ENCODE data around the gene DDX41. TPM values are rescaled to one million over a fixed set of nuclear protein-coding genes. Genes with fewer than 3 reads are reported as not detected.

DDX41 gene
- total RNA-seq, 1 experiment from 2014 or later, result 150 TPM

DNA sequence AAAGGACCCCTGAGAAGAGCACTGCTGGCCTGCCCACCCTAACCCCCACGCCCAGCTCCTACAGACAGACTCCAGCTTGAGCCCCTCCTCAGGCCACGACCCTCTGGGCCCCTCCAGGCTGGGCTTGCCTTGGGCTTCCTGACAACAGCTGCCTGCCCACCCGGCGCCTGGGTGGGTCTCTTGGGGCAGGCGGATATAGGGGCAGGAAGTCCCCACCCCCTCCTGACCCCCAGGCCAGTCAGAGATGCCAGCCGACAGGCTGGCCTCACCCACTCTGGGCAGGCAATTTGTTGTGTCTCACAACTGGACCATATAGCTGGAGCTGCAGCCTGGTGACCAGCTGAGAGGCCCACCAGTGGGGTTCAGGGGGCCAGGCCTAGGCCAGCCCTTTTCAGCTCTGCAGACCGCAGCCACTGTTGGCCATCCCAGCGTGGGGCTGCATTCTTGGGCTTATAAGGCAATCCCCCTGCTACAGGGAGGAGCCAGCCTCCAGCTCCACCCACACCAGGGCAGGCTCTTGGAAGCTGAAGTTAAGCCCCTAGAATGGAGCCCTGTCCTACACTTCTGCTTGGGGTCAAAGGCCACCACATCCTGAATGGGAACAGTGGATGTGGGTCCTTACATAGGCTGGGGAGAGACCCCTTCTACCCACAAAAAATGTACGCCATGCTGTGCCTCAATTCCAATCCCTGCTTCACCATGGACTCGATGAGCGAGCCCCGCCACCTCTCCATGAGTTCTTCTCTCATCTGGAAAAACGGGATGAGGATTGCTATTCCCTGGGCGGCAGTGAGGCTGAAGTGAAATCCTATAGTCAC, 21.3 kb downstream of the DDX41 start:
- Histone ChIP-seq H3K9me3 (replicated peaks) (no peaks in the 10 kb centered on the region), H3K27me3 (replicated peaks) (no peaks in the 10 kb centered on the region), H3K4me3 (peak overlapping the region; percentile 68), H3K4me1 (replicated peaks) (peaks cover 42% of the 10 kb centered on the region), H3K36me3 (peaks cover 64% of the 10 kb centered on the region), H3K27ac (peak overlapping the region; percentile 60)
- DNase-seq (ENCODE audit: low read depth in 1 of 2, low spot score in 2 of 2), result peak; percentile 91 to 96

DNA sequence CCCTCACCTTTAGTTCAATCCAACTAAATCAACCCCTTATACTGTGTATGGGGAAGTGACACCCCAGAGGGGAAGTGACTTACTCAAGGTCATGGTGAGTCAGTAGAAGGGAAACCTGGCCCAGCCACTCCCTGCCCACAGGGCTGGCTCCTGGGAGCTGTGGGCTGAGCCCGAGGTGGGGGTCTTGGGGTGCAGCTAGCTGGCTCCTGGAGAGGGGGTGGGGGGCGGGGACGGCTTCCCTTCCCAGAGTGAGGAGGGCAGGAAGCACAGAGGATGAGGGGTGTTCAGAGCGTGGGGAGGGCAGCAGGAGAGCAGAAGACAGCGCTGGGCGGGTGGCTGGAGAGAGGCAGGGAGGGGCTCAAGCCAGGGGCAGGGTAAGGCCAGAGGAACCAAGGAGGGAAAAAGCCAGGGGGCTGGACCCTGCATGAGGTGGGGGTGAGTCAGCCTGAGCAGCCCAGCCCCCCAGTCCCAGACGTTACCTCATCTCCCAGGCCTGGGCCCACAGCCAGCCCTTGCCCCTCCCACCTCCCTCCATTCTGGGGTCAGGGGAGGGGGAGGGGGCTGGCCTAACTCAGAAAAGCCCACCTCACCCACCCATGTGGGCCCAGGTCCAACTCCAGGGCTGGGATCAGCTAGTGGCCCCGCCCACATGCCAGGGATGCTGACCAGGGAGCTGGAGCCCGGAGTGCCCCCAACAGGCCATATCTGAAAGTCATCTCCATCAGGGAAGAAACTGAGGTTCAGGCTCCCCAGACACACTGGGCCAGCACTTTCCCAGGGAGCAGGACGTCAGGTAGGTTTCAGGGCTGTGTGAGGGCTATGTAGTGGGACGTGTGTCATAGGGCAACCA, 22.2 kb downstream of the DDX41 start:
- peaks cover 38% of the 10 kb centered on the region for H3K4me1 ChIP-seq (replicated peaks)
- 0 out of 2 replicates have a peak overlapping the region, but pooled peaks have one; percentile 68 for H3K4me3 ChIP-seq
- DNase-seq (ENCODE audit: low read depth in 1 of 2, low spot score in 2 of 2), result peak; percentile 96 to 98
- H3K36me3 ChIP-seq, result peaks cover 73% of the 10 kb centered on the region
- no peaks in the 10 kb centered on the region for H3K9me3 ChIP-seq (replicated peaks)
- no peaks in the 10 kb centered on the region for H3K27me3 ChIP-seq (replicated peaks)
- peak overlapping the region; percentile 40 for H3K27ac ChIP-seq

DNA sequence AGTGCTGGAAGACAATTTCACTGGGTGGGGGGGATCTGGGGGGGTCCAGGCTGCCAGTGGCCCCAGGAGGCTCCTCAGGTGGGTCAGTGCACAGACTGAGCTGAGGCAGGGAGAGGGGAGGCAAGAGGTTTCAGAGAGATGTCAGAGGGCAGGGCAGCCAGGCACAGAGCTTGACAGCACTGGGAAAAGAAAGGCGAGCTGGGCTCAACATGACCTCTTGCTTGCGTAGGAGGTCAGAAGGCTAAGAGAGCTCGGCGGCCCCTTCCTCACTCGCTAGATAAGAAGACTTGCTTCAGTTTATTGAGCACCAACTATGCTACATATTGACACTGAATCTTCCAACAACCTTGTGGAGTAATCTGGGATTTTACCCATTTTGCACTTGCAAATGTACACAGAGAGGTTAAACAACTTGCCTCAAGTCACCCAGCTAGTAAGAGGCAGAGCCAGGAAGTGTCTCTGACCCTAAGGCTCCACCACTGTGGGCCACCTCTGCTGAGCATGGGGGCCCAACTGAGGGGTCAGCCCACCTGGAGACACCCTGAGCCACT, 22.9 kb downstream of the DDX41 start:
- Histone ChIP-seq H3K27ac (peak overlapping the region; percentile 40), H3K9me3 (replicated peaks) (no peaks in the 10 kb centered on the region), H3K4me1 (replicated peaks) (peaks cover 38% of the 10 kb centered on the region), H3K27me3 (replicated peaks) (no peaks in the 10 kb centered on the region), H3K4me3 (no peak overlapping the region), H3K36me3 (peaks cover 80% of the 10 kb centered on the region)
- no peak for DNase-seq (ENCODE audit: low read depth in 1 of 2, low spot score in 2 of 2)

DNA sequence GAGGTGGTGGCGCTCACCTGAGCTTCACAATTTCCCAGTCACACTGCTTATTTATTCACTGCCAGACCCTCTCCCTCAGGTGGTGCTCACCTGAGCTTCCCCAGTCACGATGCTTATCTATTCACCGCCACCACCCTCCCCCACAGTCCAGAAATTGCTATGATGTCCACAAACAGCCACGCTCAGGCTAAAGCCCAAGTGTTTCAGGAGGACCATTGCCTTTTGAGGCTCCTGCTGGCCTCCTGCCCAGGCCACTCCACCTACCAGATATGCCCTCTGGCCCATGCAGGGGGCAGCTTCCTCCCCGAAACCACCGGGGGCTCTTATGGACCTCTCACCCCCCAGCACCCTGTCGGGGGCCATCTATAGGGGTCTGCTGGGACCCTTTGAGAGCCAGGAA, 23.9 kb downstream of the DDX41 start:
- H3K27ac ChIP-seq, result no peak overlapping the region
- peaks cover 34% of the 10 kb centered on the region for H3K4me1 ChIP-seq (replicated peaks)
- H3K4me3 ChIP-seq, result no peak overlapping the region

DNA sequence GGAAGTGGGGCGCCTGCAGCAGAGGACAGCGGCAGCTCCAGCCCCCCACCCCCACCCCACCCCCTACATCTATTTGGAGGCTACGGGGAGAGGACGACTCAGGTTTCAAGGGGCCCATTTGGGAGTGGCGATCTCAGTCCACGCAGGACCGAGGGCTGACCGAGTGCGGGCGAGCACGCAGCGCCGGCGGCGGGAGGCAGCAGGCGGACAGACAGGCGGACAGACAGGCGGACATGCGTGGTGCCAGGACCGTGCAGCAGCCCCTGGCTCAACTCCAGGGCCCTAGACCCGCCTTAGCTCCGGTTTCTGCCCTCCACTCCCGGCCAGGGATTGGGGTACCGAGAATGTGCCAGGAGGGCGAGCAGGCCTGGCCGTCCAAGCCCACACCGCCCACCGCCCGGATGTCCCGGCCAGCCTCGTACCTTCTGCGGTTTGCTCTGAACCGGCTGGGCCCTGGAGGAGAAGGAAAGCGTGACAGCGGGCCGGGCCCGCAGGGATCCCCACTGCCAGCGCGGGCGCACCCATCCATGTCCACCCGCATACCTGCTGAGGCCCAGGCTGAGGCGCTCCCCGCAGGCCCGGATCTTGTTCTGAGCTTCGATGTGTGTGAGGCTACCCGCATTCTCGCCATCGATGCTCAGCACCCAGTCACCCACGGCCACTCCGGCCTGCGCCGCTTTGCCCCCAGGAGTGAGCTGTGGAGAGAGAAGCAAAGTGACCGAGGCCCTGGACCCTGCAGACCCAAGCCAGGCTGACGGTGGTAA, 24.6 kb downstream of the DDX41 start:
- Histone ChIP-seq H3K27ac (no peak overlapping the region), H3K36me3 (peaks cover 94% of the 10 kb centered on the region), H3K4me1 (replicated peaks) (peaks cover 32% of the 10 kb centered on the region), H3K4me3 (no peak overlapping the region), H3K27me3 (replicated peaks) (no peaks in the 10 kb centered on the region), H3K9me3 (replicated peaks) (no peaks in the 10 kb centered on the region)
- DNase-seq (ENCODE audit: low read depth in 1 of 2, low spot score in 2 of 2), result no peak

More for the DNA sequence above, 23.9 kb downstream of the DDX41 start:
- Histone ChIP-seq H3K27me3 (replicated peaks) (no peaks in the 10 kb centered on the region), H3K9me3 (replicated peaks) (no peaks in the 10 kb centered on the region), H3K36me3 (peaks cover 90% of the 10 kb centered on the region)
- DNase-seq (ENCODE audit: low read depth in 1 of 2, low spot score in 2 of 2), result no peak

DNA sequence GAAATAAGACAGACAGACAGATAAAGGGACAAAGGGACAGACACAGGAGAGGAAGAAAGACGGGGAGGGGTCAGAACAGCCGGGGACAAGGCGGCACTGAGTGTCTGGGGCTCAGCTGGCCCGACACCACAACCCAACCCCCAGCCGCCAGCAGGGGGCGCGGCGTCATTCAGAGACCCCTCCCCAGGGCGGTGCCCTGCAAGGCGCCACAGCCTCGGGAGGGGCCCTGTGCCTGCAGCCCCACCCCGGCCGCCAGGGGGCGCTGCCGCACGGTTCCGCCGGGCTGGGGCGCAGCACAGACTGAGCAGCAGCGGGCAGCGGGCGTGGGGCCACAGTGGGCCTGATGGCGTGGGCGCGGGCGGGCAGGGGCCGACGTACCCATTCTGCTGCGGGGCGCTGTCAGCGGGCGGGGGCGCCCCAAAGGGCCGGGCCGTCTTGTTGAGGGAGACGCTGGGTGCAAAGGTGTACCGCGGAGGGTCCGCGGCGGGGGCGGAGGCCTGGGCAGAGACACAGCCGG, 25.3 kb downstream of the DDX41 start:
- Histone ChIP-seq H3K4me1 (replicated peaks) (peaks cover 30% of the 10 kb centered on the region), H3K27me3 (replicated peaks) (no peaks in the 10 kb centered on the region), H3K4me3 (no peak overlapping the region), H3K27ac (no peak overlapping the region), H3K9me3 (replicated peaks) (no peaks in the 10 kb centered on the region), H3K36me3 (peaks cover 97% of the 10 kb centered on the region)
- DNase-seq (ENCODE audit: low read depth in 1 of 2, low spot score in 2 of 2), result no peak

DNA sequence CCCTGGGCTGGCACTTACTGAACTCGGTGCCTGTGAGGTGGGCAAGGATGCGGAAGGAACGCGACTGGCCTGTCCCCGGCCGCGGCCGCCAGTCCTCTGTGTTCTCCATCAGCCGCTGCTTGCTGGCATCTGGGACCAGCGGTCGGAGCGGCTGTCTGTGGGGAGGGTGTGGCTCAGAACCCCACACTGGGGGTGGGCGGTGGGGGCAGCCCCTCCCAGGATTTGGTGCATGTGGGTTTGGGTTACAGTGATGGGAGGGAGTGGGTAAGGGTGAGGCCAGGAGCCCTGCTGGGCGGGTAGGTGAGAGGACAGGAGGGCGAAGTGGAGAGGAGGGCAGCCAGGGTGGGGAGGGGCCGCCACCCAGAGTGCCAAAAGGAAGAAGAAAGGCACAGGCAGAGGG, 25.8 kb downstream of the DDX41 start:
- DNase-seq (ENCODE audit: low read depth in 1 of 2, low spot score in 2 of 2), result no peak
- H3K4me1 ChIP-seq (replicated peaks), result peaks cover 25% of the 10 kb centered on the region
- no peaks in the 10 kb centered on the region for H3K9me3 ChIP-seq (replicated peaks)
- H3K27ac ChIP-seq, result no peak overlapping the region
- H3K4me3 ChIP-seq, result no peak overlapping the region
- H3K27me3 ChIP-seq (replicated peaks), result no peaks in the 10 kb centered on the region
- H3K36me3 ChIP-seq, result peaks cover 97% of the 10 kb centered on the region

DNA sequence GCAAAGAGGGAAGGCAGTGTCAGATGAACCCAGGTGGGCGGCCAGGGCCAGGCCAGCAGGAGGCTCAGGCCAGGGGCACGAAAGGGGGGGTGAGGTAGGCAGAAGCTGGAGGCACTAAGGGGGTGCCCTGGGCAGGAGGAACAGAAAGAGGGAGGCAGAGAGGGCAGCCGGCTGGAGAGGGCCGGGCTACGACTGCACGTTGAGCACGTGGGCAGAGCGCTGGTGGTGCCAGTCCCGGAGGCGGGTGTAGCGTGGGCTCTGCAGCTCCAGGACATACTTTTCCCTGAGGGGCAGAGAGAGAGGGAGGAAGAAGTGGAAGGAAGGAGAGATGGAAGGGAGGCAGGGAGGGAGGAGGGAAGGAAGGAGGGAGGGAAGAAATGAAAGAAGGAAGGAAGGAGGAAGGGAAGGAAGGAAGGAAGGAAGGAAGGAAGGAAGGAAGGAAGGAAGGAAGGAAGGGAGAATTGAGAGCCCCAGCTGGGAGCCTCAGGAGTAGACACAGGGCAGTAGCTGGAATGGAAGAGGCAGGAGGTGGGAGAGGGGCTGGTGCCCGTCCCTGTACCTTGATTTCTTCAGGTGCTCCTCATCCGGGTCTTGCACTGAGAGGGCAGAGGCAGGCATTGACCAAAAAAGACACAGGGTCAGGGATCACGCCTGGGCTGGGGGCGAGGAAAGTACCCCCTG, 26.3 kb downstream of the DDX41 start:
- Histone ChIP-seq H3K4me1 (replicated peaks) (peaks cover 20% of the 10 kb centered on the region), H3K9me3 (replicated peaks) (no peaks in the 10 kb centered on the region), H3K27ac (no peak overlapping the region), H3K36me3 (peaks cover 97% of the 10 kb centered on the region), H3K27me3 (replicated peaks) (no peaks in the 10 kb centered on the region), H3K4me3 (no peak overlapping the region)
- no peak for DNase-seq (ENCODE audit: low read depth in 1 of 2, low spot score in 2 of 2)

DNA sequence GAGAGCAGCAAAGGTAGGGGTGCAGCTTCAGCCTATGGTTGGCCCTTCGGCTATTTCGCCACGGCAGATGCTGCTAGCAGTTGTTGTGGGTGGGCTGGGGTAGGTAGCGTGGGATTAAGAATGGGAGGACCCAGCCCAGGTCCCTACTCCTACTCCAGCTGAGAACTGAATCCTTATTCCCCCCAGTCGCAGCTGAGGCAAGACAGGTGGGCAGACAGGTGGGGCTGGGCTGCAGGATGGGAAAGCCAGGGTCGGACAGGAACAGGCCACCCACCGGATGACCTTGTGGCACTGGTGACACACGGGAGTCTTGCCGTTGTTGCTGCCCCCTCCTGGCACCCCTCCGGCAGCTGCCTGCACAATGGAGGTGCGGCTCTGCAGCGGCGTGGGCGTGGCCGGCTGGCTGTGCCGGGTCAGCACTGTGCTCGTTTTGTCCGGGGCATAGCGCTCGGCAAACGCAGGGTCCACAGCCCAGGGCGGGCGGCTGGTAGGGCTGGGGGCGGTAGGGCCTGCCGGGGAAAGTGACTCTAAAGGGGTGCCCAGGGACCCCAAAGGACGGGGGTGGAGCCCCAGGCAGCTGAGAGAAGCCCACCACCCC, 27.5 kb downstream of the DDX41 start:
- Histone ChIP-seq H3K4me3 (no peak overlapping the region), H3K36me3 (peaks cover 99% of the 10 kb centered on the region), H3K9me3 (replicated peaks) (0 out of 2 replicates have a peak, but pooled peaks cover 2% of the 10 kb centered on the region), H3K27ac (no peak overlapping the region), H3K27me3 (replicated peaks) (no peaks in the 10 kb centered on the region), H3K4me1 (replicated peaks) (peaks cover 14% of the 10 kb centered on the region)
- DNase-seq (ENCODE audit: low read depth in 1 of 2, low spot score in 2 of 2), result no peak

DNA sequence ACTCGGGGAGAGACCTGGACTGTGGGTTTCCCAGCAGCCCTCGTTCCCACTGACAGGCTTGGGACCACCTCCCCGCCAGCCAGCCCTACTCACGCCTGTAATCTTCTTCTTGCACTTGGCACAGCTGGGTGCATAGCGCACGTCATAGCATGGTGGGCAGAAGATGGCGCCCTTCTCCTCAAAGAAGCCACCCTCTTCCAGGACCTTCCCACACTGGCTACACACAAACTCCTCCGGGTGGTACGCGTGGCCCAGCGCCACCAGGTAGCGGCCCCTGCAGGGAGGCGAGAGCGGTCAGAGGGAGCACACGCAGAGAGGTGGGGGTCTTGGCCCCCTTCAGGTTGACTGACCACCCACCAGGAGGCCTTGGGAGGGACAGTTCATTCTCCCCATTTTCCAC, 28.8 kb downstream of the DDX41 start:
- peaks cover 7% of the 10 kb centered on the region; the same call in 1 of the 2 replicates for H3K4me1 ChIP-seq (replicated peaks)
- DNase-seq (ENCODE audit: low read depth in 1 of 2, low spot score in 2 of 2), result no peak
- H3K9me3 ChIP-seq (replicated peaks), result 0 out of 2 replicates have a peak, but pooled peaks cover 3% of the 10 kb centered on the region
- no peak overlapping the region for H3K27ac ChIP-seq
- no peak overlapping the region for H3K4me3 ChIP-seq
- H3K36me3 ChIP-seq, result peaks cover 99% of the 10 kb centered on the region
- H3K27me3 ChIP-seq (replicated peaks), result no peaks in the 10 kb centered on the region

DNA sequence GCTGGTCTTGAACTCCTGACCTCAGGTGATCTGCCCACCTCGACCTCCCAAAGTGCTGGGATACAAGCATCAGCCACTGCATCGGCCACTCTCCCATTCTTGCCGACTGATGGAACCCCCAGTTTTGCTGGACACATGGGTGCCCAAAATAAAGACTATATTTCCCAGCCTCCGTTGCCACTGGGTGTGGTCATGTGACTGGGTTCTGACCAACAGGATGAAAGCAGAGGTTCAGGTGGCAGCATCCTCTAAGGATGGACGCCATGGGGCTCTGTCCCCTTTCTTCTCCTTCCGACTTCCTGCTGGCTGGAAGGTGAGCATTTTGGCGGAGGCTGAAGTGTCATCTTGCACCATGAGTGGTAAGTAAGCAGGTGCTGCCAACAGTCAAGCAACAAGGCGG, 29.6 kb downstream of the DDX41 start:
- no peak overlapping the region for H3K27ac ChIP-seq
- H3K9me3 ChIP-seq (replicated peaks), result 0 out of 2 replicates have a peak, but pooled peaks cover 3% of the 10 kb centered on the region
- DNase-seq (ENCODE audit: low read depth in 1 of 2, low spot score in 2 of 2), result no peak
- no peaks in the 10 kb centered on the region for H3K27me3 ChIP-seq (replicated peaks)
- H3K4me3 ChIP-seq, result no peak overlapping the region
- H3K4me1 ChIP-seq (replicated peaks), result peaks cover 7% of the 10 kb centered on the region; the same call in 1 of the 2 replicates
- peaks cover 97% of the 10 kb centered on the region for H3K36me3 ChIP-seq

DNA sequence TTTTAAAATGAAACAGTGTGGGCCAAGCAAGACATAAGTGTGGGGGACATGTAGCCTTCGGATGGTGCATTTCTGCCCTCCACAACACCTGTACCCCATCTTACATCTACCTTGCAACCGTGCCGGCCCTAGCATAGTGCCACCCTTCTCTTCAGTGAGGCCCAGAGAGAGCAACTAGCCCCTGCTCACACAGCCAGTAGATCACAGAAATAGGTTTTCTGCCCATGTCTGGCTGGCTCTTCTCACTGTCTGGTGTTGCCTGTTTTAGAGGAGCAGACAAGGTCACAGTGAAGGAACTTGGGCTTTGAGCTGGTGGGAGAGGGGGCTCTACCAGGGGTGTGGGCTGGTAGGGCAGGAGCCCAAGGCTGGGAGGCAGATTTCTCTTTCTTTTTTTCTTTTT, 30.5 kb downstream of the DDX41 start:
- no peak for DNase-seq (ENCODE audit: low read depth in 1 of 2, low spot score in 2 of 2)
- H3K27ac ChIP-seq, result no peak overlapping the region
- peaks cover 14% of the 10 kb centered on the region for H3K4me1 ChIP-seq (replicated peaks)
- H3K9me3 ChIP-seq (replicated peaks), result 0 out of 2 replicates have a peak, but pooled peaks cover 3% of the 10 kb centered on the region
- H3K27me3 ChIP-seq (replicated peaks), result no peaks in the 10 kb centered on the region
- H3K4me3 ChIP-seq, result no peak overlapping the region
- peaks cover 98% of the 10 kb centered on the region for H3K36me3 ChIP-seq
